Measurements from ENCODE around the gene GADL1.

Gene GADL1, protein sequence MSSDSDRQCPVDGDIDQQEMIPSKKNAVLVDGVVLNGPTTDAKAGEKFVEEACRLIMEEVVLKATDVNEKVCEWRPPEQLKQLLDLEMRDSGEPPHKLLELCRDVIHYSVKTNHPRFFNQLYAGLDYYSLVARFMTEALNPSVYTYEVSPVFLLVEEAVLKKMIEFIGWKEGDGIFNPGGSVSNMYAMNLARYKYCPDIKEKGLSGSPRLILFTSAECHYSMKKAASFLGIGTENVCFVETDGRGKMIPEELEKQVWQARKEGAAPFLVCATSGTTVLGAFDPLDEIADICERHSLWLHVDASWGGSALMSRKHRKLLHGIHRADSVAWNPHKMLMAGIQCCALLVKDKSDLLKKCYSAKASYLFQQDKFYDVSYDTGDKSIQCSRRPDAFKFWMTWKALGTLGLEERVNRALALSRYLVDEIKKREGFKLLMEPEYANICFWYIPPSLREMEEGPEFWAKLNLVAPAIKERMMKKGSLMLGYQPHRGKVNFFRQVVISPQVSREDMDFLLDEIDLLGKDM

GRCh38 chr3:30894521-30895251, at the start of gene GADL1:
Gene GADL1, minus strand, starts transcription at chr3:30894661. Its CDS starts 47 bp downstream, at chr3:30894614.
- TF ChIP-seq, protein P1, sequence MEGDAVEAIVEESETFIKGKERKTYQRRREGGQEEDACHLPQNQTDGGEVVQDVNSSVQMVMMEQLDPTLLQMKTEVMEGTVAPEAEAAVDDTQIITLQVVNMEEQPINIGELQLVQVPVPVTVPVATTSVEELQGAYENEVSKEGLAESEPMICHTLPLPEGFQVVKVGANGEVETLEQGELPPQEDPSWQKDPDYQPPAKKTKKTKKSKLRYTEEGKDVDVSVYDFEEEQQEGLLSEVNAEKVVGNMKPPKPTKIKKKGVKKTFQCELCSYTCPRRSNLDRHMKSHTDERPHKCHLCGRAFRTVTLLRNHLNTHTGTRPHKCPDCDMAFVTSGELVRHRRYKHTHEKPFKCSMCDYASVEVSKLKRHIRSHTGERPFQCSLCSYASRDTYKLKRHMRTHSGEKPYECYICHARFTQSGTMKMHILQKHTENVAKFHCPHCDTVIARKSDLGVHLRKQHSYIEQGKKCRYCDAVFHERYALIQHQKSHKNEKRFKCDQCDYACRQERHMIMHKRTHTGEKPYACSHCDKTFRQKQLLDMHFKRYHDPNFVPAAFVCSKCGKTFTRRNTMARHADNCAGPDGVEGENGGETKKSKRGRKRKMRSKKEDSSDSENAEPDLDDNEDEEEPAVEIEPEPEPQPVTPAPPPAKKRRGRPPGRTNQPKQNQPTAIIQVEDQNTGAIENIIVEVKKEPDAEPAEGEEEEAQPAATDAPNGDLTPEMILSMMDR (IDR thresholded peaks at IDR 0.05; ENCODE audit: control extremely low read depth, extremely low read depth, low read depth, missing control alignments) = no peak
- DNase-seq (ENCODE audit: extremely low spot score) = no peak
- CTCF ChIA-PET = no interaction called here
- POLR2A ChIA-PET = no interaction called here

GRCh38 chr3:30944124-30944523, 49.7 kb upstream of the GADL1 start:
- ChIA-PET CTCF (interaction anchor here (1.1 to 2.1 kb wide), 3 partner anchors 10 to 29 kb away, joined by 3 to 9 read pairs (median 4); no protein-coding TSS in a partner anchor), POLR2A (no interaction called here)
- DNase-seq (ENCODE audit: extremely low spot score) = no peak
- TF ChIP-seq, protein P1 (IDR thresholded peaks at IDR 0.05; ENCODE audit: control extremely low read depth, extremely low read depth, low read depth, missing control alignments) = no peak

DNA sequence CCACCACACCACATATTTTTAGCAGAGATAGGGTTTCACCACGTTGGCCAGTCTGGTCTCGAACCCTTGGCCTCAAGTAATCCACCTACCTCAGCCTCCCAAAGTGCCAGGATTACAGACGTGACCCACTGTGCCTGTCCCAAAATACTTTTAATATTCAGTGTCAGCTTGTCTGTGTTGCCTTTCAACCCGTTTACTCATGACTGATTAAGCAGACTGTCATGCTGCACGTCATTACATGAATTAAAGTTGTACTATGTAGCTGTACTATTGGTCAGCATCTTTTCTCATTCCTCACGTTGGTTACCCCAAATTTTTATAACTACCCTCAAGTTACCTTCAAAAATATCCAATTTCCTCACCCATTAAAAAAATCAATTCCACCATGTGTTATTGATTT, 48.7 kb upstream of the GADL1 start:
- ChIA-PET POLR2A (no interaction called here), CTCF (interaction anchor here (1.1 to 2.1 kb wide), 3 partner anchors 9 to 30 kb away, joined by 3 to 9 read pairs (median 4); no protein-coding TSS in a partner anchor)
- DNase-seq (ENCODE audit: extremely low spot score) = no peak
- TF ChIP-seq, protein P1 (IDR thresholded peaks at IDR 0.05; ENCODE audit: control extremely low read depth, extremely low read depth, low read depth, missing control alignments) = no peak

- DNase-seq (ENCODE audit: extremely low spot score) = no peak
- TF ChIP-seq, protein P1 (IDR thresholded peaks at IDR 0.05; ENCODE audit: control extremely low read depth, extremely low read depth, low read depth, missing control alignments) = no peak
- ChIA-PET CTCF (interaction anchor here (1.4 to 1.9 kb wide), 2 partner anchors 10 to 22 kb away, joined by 3 to 5 read pairs; no protein-coding TSS in a partner anchor), POLR2A (no interaction called here)
Measured at GRCh38 chr3:30941342-30941741, 46.9 kb upstream of the GADL1 start.

GRCh38 chr3:30940740-30941139, 46.3 kb upstream of the GADL1 start:
- TF ChIP-seq, protein P1 (IDR thresholded peaks at IDR 0.05; ENCODE audit: control extremely low read depth, extremely low read depth, low read depth, missing control alignments) = no peak
- ChIA-PET POLR2A (no interaction called here), CTCF (interaction anchor here (1.9 kb wide), 1 partner anchor 9 kb away, joined by 5 read pairs; no protein-coding TSS in a partner anchor)
- DNase-seq (ENCODE audit: extremely low spot score) = no peak

- TF ChIP-seq, protein P1 (IDR thresholded peaks at IDR 0.05; ENCODE audit: control extremely low read depth, extremely low read depth, low read depth, missing control alignments) = peak; percentile 41
- CTCF ChIA-PET = interaction anchor here (0.7 to 1.9 kb wide), 17 partner anchors 9 to 835 kb away, joined by 3 to 9 read pairs (median 4); no protein-coding TSS in a partner anchor
- DNase-seq (ENCODE audit: extremely low spot score) = no peak
- POLR2A ChIA-PET = no interaction called here
Measured at GRCh38 chr3:30934208-30934550, 39.7 kb upstream of the GADL1 start.

Measured in GM10248 (cell line).